Endodermal cell (in vitro differentiated cells): ENCODE results near the gene HADHA. TPM values are rescaled to one million over a fixed set of nuclear protein-coding genes. Genes with fewer than 3 reads are reported as not detected.

Experiments
- DNase-seq: peaks from one replicate; pipeline ENCODE4 v3.0.0-alpha.2; 2017
- H3K27ac ChIP-seq: 2 replicates; pipeline ENCODE4 v1.5.1; 2013; ENCODE audit warnings: mild to moderate bottlenecking, low read depth, low read length, moderate library complexity
- H3K27me3 ChIP-seq: 2 replicates; pipeline ENCODE4 v1.6.1; 2013; ENCODE audit warnings: mild to moderate bottlenecking, low read length, moderate library complexity; ENCODE audit not compliant: insufficient read depth, control insufficient read depth, poor library complexity, severe bottlenecking
- H3K36me3 ChIP-seq: 2 replicates; pipeline ENCODE4 v1.7.0; 2013; ENCODE audit warnings: mild to moderate bottlenecking, low read length, moderate library complexity; ENCODE audit not compliant: control insufficient read depth, insufficient read depth
- H3K4me1 ChIP-seq: one replicate; pipeline ENCODE4 v1.7.0; 2013; ENCODE audit warnings: low read length; ENCODE audit not compliant: control insufficient read depth, insufficient read depth
- H3K4me3 ChIP-seq: 2 replicates; pipeline ENCODE4 v1.5.1; 2013; ENCODE audit warnings: mild to moderate bottlenecking, low read length, moderate library complexity
- H3K9ac ChIP-seq: 2 replicates; pipeline ENCODE4 v1.6.1; 2013; ENCODE audit warnings: mild to moderate bottlenecking, low read length, moderate library complexity; ENCODE audit not compliant: poor library complexity, severe bottlenecking; ENCODE audit errors: extremely low read depth
- H3K9me3 ChIP-seq: 2 replicates; pipeline ENCODE4 v1.6.1; 2013; ENCODE audit warnings: mild to moderate bottlenecking, low read length, moderate library complexity; ENCODE audit not compliant: control insufficient read depth
- H3K27ac Mint-ChIP-seq: 2 replicates; pipeline ENCODE4 v1.8.0; 2020; ENCODE audit warnings: mixed read lengths
- H3K27me3 Mint-ChIP-seq: 2 replicates; pipeline ENCODE4 v1.8.0; 2021; ENCODE audit warnings: mild to moderate bottlenecking, mixed read lengths; ENCODE audit not compliant: insufficient read depth
- H3K36me3 Mint-ChIP-seq: 2 replicates; pipeline ENCODE4 v1.8.0; 2020; ENCODE audit warnings: low read depth, mixed read lengths
- H3K4me1 Mint-ChIP-seq: 2 replicates; pipeline ENCODE4 v1.8.0; 2020; ENCODE audit warnings: mixed read lengths
- H3K4me3 Mint-ChIP-seq: 2 replicates; pipeline ENCODE4 v1.8.0; 2020; ENCODE audit warnings: mild to moderate bottlenecking, moderate library complexity, mixed read lengths
- H3K9me3 Mint-ChIP-seq: 2 replicates; pipeline ENCODE4 v1.8.0; 2020; ENCODE audit warnings: mild to moderate bottlenecking, mixed read lengths
- WGBS, 2 experiments: methylation state at CpG; one replicate each; pipeline versions ENCODE4 v1.1.5 to v1.1.7; 2013; ENCODE audit warnings: missing lambda C conversion rate in 2 of 2, mixed read lengths in 1 of 2; ENCODE audit not compliant: insufficient coverage in 1 of 2, insufficient read length in 1 of 2; 5-methylcytosine and 5-hydroxymethylcytosine counted together
- total RNA-seq, 2 donors: library from RNA; stranded (reverse); fragmentation: NEBNext Ultra II Directional in 1 of 2; extraction: Animal tissue kit (Norgen Biotek cat#: 25700) in 1 of 2; gene quantifications; 2 replicates in 1 of 2; 3 replicates in 1 of 2; pipeline ENCODE4 v1.2.1, GENCODE V29; 2021
- TF ChIP-seq, protein P1 (sequence below): fragments of 200-600 bp; sonication (generic); conservative IDR thresholded peaks from 2 replicates; pipeline ENCODE4 v1.5.0; 2021; ENCODE audit warnings: antibody characterized with exemption, mild to moderate bottlenecking

HADHA gene
- total RNA-seq, 2 donors from 2014 or later, result 83.8 to 86.7 TPM

- peaks cover 8% of the 10 kb centered on the region for H3K9me3 ChIP-seq
- peaks cover 66% of the 10 kb centered on the region for H3K36me3 ChIP-seq
- Mint-ChIP-seq H3K4me1 (peaks cover 7% of the 10 kb centered on the region), H3K36me3 (peaks cover 70% of the 10 kb centered on the region), H3K27ac (no peak overlapping the region), H3K27me3 (no peaks in the 10 kb centered on the region), H3K9me3 (peaks cover 9% of the 10 kb centered on the region), H3K4me3 (no peak overlapping the region)
- 80 to 94% methylated on average over 1 of the region's 1 CpG for WGBS, 2 experiments
- TF ChIP-seq, protein P1, sequence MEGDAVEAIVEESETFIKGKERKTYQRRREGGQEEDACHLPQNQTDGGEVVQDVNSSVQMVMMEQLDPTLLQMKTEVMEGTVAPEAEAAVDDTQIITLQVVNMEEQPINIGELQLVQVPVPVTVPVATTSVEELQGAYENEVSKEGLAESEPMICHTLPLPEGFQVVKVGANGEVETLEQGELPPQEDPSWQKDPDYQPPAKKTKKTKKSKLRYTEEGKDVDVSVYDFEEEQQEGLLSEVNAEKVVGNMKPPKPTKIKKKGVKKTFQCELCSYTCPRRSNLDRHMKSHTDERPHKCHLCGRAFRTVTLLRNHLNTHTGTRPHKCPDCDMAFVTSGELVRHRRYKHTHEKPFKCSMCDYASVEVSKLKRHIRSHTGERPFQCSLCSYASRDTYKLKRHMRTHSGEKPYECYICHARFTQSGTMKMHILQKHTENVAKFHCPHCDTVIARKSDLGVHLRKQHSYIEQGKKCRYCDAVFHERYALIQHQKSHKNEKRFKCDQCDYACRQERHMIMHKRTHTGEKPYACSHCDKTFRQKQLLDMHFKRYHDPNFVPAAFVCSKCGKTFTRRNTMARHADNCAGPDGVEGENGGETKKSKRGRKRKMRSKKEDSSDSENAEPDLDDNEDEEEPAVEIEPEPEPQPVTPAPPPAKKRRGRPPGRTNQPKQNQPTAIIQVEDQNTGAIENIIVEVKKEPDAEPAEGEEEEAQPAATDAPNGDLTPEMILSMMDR, result no peak
- DNase-seq, result no peak
- no peak overlapping the region for H3K9ac ChIP-seq
- no peaks in the 10 kb centered on the region for H3K27me3 ChIP-seq
- no peaks in the 10 kb centered on the region for H3K4me1 ChIP-seq
- H3K27ac ChIP-seq, result no peak overlapping the region
- no peak overlapping the region for H3K4me3 ChIP-seq
Observed at GRCh38 chr2:26214759-26215158, 29.7 kb downstream of the HADHA start.

- 94 to 98% methylated on average over 5 of the region's 5 CpGs for WGBS, 2 experiments
Observed at GRCh38 chr2:26212011-26212410, 32.4 kb downstream of the HADHA start.

DNA sequence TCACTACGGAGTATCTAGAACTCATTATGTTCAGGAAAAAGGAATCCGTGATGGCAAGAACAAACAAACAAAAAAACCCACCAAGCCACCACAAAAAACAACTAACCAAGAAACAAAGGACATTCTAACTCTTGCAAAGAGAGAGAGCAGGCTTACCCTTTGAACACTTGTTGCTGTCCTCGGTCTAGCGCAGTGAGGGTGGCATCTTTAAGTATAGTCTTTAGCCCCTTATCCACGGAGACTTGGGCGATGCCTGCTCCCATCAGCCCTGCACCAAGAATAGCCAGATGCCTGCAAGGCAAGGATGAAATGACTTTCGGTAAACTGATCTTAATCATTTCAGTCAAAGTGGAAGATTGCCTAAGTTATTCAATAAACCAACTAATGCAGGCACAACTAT lies 40.5 kb downstream of the HADHA start:
- 71 to 96% methylated on average over 5 to 7 of the region's 7 CpGs for WGBS, 2 experiments
- peaks cover 17% of the 10 kb centered on the region for H3K27me3 Mint-ChIP-seq
- H3K27ac ChIP-seq, result no peak overlapping the region
- peak overlapping the region; percentile 19 for H3K27ac Mint-ChIP-seq
- H3K9me3 Mint-ChIP-seq, result no peaks in the 10 kb centered on the region
- TF ChIP-seq, protein P1, result no peak
- H3K9ac ChIP-seq, result no peak overlapping the region
- no peak overlapping the region for H3K4me3 Mint-ChIP-seq
- peaks cover 29% of the 10 kb centered on the region for H3K4me1 Mint-ChIP-seq
- H3K9me3 ChIP-seq, result no peaks in the 10 kb centered on the region
- H3K27me3 ChIP-seq, result no peaks in the 10 kb centered on the region
- H3K36me3 ChIP-seq, result peaks cover 47% of the 10 kb centered on the region
- H3K36me3 Mint-ChIP-seq, result peaks cover 52% of the 10 kb centered on the region
- peaks cover 11% of the 10 kb centered on the region for H3K4me1 ChIP-seq
- DNase-seq, result no peak
- H3K4me3 ChIP-seq, result no peak overlapping the region

More at GRCh38 chr2:26212011-26212410, 32.4 kb downstream of the HADHA start:
- Histone ChIP-seq H3K4me1 (no peaks in the 10 kb centered on the region), H3K27ac (no peak overlapping the region), H3K4me3 (no peak overlapping the region), H3K9ac (no peak overlapping the region), H3K36me3 (peaks cover 75% of the 10 kb centered on the region), H3K9me3 (no peaks in the 10 kb centered on the region), H3K27me3 (no peaks in the 10 kb centered on the region)
- H3K27me3 Mint-ChIP-seq, result no peaks in the 10 kb centered on the region
- H3K9me3 Mint-ChIP-seq, result no peaks in the 10 kb centered on the region
- H3K4me3 Mint-ChIP-seq, result no peak overlapping the region
- H3K27ac Mint-ChIP-seq, result no peak overlapping the region
- no peak for DNase-seq
- H3K36me3 Mint-ChIP-seq, result peaks cover 71% of the 10 kb centered on the region
- peaks cover 7% of the 10 kb centered on the region for H3K4me1 Mint-ChIP-seq
- TF ChIP-seq, protein P1, result no peak
